ENCODE data around the gene EBF3.

Gene EBF3

DNA sequence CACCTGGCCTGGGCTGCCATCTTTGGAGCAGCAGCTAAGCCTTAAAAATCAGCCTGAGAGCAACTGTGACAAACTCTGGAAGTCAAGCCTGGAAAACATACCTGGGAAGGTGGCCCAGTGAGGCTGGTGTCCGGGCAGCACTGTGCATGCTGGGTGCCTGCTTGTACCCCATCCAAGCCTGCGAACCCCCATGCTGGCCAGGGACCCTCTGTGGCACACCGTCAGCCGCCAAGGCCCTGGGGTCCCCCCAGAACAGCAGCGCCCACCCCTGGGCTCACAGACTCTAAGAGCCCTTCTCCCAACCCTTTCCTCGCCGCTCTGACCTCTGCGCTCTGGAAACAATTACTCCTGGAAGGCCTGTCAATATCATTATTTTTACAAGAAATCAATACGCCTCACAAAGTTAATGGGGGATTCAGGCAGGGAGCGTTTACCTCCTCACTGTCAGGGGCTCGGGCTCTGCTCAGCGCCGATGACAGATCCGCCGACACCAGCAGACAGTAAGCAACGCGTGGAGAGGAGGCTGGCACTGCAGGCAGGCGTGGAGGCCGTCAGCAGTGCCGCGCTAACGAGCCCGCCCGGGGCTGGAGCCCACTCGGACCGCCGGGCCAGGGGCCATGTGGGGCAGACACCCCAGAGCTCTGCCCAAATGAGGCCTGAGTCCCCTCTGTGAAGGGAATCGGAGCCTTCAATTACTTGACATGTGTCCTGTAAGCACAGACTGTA lies 54.4 kb downstream of the EBF3 start:
- DNase-seq, result no peak

DNA sequence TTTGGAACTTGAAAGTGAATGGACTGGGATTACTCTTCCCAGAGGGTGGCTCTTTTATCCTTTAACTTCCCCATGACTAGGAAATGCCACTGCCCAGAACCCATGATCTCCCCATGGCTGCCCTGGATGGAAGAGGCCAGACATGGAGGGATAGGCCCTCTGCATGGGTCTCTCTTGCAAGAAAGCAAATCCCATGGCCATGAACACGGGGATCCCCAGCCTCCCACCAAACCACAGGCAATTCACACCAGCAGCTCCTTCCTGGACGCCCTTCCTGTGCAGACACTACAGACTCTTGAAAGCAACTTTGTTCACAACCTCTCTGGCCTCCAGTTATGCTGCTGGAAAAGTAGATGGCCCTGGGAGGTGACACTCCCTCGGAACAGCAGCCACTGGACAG lies 55.0 kb downstream of the EBF3 start:
- no peak for DNase-seq

DNA sequence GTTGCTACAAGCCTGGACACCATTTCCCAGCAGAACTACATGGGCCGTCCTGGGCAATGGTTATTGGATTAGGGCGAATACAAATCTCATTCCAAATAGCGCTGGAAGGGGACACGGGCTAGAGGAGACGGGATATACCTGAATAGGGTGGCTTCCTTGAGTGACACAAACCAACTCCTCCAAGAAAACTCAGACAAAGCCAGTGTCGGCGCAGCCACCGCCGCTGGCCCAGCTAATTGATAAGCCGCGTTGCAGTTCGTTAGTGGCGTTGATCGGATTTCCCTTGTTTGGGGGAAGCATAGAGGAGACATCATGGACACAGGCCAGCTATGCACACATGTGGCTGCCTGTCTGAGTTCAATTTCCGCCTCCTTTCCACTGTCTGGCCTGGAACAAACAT lies 55.7 kb downstream of the EBF3 start:
- no peak for DNase-seq

DNA sequence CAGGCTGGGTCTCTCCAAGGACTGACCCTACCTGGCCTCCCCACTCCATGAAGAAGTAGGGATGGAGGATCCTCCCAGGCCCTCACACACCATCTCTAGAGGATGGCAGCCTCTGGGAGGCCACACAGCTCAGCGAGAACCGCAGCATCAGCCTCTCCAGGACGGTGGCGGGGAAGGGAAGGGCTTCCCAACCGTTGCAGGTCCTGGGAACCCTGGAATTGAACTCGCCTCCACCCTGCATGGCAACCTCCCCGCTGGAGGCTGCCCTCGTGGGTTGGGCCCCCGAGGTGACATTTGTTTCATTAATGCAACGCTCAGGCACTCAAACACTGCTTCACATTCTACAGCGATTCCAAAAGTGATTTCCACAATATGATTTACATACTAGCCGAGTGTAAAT lies 58.5 kb downstream of the EBF3 start:
- DNase-seq, result no peak

DNA sequence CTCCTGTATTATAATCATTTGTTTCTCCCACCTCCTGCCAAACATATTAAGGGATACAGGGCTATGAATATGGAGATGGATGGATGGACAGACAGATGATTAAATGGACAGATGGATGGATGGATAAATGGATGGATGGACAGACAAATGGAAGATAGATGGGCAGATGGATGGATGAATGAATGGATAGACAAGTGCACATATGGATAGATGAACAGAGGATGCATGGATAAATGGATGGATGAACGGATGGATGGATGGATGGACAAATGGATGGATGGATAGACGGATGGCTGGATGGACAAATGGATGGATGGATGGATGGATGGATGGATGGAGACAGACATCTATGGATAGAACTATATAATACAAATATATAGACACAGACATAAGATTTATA lies 59.8 kb downstream of the EBF3 start:
- DNase-seq, result no peak

DNA sequence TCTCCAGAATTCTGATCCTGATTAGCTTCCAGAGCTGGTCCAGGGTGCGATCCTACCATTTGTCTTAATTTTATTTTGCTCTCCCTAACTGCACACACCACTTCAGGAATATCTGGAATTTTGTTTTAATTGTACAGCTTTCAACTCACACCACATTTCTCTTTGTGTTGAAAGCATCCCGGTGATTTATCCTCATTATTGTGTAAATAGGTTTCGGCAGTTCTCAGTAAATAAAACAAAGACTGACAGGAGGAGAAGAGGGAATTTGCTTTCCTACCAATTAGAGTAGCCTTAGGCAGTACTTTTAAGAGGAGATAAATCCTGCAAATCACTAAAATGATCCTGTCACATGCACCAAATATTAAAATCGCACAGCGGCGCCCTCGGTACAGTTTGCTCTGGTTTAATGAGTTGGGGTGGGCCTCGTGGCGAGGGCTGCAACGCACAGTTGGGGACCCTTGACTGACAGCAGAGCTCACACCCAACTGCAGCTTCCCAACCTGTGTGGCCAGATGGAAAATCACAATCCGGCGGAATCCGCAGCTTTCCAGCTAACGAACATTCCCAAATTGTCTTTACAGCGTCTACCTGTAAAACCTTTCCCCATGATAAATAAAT lies 62.6 kb downstream of the EBF3 start:
- no peak for DNase-seq

DNA sequence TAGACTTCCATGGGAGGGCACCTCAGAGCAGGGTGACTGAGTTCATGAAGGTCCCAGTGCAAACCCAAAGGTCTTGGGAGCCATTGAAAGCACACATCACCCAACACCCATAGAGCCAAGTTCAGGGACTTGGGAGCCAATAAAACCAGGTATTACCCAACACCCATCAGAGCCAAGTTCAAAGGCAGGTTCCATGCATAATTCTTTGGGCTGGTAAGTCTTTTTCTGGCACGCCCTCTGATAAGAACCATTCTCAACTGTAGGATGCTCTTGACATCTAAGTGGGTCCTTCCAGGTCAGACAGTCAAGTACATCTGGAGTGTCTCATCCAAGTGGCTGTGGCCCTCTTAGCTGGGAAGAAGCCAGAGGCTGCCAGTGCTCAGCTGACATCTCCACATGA lies 63.2 kb downstream of the EBF3 start:
- DNase-seq, result no peak

DNA sequence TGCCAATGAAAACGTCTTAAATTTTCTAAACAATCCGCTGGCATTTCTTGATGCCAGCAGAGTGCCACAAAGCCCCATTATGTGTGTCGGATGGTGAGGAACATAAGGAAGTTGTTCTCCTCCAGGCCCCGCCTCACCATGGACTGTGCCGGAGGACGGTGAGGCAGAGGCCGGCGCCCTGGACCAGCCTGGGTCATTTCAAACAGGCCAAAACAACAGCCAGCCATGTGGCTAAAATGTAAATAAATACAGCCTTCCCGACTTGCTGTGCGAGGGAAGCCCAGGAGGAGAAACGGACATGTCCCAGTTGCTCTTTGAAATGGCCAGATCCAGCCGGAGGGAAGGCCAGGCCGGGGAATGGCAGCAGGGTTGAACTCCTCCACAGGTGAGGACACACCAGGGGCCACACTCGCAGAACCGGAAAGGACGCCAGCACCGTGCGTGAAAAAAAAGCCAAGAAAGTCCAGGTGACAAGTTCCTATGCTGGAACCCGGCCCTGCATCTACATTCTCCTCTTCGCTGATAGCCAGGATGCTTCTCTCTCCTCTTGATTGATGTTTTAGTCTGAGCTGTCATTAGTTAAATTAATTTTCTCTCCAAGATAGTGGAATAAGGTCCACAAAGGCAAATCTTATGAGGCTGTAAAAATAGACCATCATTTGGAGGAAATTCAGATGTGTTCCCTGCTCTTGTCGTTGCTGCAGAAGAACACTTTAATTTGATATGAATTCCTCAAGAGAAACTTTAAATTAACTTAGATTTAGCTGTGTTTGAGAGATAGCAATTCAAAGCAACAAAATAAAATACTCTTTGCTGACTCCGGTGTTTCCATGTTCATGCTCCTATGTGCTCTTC lies 64.6 kb downstream of the EBF3 start:
- DNase-seq, result no peak

DNA sequence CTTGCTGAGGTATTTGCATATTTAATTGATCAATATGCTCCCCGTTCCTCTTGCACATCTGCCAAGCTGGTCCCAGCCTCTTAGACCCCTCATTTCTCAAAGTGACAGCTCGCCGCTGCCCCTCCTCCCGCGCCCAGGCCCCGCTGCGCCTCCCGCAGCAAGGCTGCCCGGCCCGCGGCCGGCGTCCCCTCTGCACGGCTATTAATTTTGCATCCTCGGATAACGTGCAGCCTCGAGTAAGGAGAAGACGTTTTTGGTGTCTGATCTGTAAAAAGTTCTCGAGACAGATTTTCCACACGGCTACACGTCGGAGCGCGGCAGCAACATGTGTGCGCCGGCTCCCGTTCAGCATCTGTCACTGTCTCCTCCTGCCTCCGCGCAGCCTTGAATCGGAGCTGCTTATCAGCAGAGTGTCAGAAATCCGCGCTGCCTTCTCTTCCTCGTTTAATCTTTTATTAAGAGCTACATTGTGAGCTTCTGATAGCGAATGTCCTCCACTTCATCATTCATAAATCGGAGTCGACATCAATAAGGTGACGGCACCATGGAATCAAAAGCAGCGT lies 65.3 kb downstream of the EBF3 start:
- no peak for DNase-seq

DNA sequence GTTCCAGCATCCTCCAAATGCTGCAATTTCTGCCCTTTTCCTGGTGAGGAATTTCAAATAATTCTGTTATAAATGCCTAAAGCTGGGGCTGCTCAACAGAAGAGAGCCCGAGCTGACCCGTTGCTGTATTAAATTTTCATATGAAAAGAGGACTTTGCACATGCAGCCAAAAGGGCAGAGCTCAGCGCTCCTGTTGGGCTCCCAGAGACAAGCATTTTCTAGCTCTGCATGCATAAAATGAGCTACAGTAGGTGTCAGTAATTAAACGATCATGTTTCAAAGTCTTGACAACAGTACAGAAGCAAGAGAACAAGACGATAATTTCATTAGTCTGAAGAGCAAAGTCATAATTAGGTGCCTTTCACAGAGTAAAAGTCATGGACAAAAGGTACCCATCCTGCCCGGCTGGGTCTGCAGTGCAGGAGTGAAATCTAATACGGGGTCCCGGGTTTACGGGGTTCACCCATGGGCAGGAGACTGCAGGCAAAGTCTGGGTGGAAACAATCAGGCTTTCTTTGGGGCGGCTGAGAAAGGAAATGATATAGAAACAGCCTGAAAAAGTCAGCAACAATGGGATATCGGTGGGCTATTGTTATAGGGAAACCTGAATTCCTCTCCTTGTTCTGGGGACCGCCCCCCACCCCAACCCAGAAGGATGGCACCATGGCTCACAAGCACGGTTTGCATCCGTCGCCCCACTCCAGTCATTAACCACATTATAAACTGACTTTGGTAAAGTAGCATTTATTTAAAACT lies 66.0 kb downstream of the EBF3 start:
- DNase-seq, result peak; percentile 40

DNA sequence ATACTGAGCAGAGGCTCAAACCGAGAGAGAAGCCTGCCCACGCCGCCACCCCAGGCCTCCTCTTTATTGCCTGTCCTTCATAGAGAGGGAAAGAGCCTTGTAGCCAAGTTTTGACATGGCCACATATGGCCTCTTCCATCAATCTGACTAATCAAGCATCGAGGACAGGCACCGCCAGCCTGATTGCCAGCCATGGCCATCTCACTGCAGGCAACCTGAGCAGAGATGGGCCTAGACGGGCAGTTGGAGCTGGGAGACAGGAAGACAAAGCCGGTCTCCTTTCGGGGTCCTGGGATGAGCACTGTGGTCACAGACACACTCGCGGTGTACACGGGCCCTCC lies 67.2 kb downstream of the EBF3 start:
- DNase-seq, result no peak

DNA sequence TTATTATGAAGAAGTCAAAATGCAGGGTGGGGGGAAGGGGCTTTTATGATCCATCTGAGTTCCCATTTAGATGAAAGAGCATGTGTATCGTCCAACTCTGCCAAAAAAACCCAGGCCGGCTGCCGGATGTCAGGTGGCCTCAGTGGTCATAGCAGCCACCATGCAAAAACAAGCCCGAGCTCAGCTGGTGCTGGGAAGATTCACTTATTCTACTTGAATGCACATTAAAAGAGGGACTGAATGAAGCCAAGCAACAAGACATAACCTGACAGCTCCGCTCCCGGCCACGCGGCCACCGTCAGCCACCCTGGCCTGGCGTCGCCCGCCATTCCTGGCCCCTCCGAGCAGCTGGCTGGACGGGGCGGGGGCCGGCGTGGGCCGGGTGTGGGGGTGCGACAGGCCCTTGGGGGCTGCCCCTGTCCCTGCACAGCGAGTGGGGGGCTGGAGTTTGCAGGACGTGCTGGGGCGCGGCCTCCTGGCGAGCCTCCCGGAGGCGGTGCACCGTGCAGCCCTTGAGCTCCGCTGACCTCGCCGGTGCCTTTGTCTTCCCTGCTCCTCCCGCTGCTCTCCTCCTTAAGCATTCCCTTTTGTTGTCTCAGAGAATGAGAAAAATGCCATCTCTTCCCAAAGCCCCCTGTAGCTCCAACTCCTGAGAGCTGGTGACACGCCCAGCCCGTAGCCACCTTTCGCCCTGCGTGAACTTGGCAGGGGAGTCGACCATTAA lies 67.8 kb downstream of the EBF3 start:
- no peak for DNase-seq

DNA sequence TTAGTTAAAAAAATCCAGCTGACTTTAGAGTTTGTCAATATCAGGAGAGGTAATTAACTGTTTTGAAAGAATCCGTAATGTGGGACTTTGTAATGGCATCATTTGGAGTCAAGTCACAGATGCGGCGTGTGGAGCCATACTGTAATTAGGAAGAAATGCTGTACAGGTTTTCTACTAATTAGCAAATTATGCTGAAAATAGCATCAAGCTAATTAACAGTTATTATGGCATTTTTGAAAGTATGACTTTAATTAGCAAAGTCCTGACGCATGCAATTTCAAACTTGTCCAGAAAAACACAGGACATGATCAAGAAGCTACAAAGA lies 68.3 kb downstream of the EBF3 start:
- no peak for DNase-seq

DNA sequence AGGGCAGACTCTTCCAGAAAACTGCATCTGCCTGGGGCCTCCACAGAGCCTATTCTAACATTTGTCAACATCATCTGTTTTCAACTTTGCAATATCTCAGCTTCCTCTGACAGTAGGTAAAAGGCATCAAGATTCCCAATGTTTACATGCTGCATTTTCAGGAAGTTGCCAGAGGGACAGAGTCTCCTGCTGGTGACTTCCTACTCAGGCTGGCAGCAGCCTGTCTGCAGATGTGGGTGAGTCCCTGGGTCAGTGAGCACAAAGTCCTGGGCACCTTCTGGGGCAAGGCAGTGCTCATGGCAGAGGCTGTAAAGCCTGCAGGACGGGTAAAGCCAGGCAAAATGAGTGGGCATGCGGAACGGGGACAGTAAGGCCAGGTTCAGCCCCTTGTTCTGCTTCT lies 69.4 kb downstream of the EBF3 start:
- no peak for DNase-seq

DNA sequence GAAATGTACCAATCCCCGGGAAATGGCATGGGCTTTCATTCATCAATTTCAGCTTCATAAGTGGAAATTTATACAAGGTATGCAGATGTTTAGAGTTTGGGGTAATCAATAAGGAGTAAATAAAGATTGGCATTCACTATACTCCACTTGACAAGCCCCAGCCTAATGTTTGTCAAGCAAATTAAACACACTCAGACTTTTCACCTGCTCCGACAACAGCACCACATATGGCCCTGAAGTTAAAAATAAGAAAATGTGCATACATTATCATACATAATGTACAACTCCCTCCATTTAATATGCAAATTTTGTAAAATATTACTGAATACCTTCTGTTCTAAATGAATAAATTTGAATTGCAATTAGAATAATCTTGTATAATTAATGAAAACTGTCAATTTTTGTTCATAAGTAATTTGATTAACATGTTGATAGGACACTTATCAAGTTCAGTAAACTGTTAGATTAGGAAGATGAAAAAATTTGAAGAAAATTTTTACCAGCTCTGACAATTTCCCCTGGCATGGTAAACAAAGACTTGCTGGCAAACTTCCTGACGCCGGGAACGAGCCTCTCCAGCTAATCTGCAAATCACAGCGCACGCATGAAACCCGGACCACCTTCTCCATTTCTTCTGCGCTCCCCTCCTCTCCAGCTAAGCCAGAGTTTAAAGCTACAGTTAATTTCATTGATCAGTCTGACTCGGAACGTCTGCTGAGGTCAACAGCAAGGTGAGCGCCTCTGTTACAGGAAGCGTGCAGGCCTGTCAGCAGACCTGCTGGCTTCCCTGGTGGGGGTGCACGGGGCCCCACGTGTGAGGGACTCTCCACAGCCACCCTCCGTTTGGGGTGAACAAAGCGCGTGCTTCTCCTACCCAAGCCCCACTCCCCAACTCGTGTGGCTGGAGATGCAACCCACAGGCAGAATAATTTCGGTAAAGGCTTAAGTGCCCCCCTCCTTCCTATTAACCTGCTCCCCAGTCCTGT lies 70.7 kb downstream of the EBF3 start:
- DNase-seq, result no peak

DNA sequence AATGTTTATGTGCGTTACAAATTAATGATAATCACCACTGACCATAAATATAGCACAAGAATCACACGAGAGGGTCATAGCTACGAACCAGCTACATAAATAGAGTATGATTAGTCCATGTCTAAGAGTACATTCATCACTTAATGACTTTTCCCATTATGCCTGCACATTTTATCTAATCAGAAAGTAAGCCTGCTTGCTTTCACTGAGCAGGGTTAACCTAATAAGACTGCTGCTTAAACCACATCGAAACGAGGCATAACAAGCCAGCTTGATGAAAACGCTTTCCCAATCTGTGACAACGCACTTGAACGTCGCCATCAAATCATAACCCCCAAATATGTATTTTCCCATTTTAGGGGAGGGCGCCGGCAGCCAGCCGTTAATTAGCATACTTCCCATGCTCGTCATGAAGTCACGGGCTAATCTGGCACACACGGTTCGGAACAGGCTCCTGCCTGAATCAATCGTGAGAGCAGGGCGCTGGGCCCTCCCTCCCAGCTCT lies 71.5 kb downstream of the EBF3 start:
- no peak for DNase-seq

DNA sequence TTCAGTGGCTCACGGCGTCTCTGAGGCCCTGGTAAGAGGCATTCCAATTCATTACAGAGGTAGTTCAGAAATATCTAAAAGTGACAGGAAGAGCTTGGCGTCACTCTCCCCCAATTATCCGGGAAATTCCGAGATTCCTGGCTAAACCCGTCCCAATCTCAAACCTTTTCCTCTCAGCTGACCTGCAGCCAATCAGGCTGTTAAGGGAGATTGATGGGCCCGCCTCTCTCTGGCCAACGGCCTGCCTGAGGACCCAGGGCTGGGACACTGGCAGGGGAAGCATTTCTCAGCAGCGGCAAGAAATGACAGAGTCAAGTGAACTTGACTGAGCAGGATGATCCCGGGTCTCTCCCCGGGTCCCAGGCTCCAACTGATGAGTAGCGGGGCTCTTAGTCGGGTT lies 72.3 kb downstream of the EBF3 start:
- DNase-seq, result no peak

DNA sequence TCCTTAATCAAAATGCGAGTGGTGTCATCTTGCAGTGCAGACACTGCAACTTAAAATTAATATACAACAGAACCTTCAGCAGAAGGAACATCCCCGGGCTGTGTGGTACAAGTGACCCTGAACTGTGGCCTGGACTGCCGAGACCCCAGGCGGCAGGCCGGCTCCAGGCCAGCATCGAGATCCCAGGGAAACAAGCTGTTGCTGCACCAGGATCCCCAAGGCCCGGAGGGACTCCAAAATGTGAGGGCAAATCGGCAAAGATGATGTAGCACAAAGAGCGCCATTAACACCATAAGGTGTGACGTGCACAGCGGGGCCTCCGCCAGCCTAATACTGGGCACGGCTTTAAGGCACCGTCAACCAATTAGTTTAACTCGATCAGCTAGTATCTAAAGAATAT lies 73.9 kb downstream of the EBF3 start:
- no peak for DNase-seq

DNA sequence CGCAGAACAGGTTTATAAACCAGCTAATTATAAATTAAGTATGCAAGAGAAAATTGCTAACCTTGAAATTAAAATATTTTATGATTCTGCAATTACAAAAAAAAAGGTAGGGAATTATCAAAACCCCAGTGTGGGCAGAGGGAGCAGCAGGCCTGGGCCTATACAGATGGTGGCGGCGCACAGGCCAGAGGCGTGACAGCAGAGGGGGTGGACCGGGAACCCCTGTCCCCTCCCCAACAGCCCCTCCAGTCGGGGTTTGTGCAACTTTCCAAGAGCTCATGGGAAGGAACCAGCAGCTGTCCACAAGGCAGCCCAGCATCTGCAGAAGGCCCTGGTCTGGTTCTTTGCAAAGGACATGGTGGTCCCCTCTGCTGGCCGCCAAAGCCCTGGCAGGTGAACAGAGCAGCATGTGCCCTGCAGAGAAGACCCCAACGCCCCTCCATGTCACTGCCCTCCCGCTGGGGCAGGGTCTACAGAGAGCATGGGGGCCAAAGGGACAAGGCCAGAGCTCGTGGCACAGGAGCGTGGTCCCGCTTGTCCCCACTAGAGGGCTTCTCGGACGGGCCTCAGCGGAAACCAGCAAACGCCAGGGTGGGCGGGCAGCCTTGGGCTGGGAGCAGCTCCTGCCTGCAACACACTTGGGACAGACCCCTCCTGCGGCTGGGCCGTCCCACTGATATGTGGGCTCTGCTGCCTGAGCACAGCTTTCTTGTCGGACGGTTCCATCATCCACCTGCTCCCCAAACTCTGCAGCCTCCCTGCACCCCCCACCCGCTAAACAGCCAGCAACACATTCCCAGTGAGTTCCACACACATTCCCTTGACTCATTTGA lies 75.1 kb downstream of the EBF3 start:
- DNase-seq, result no peak
